Subcutaneous preadipocyte (primary cell): ENCODE measurements around the gene SCGB1C2. TPM values are rescaled to one million over a fixed set of nuclear protein-coding genes. Genes with fewer than 3 reads are reported as not detected.

Source experiments
- small RNA-seq: library from RNA; depleted of rRNA; stranded (forward); fragments of <200 nt; gene quantifications from one replicate; pipeline ENCODE3, GENCODE V24; 2012
- total RNA-seq: library from RNA; depleted of rRNA; stranded (reverse); fragments of >200 nt; gene quantifications from 2 replicates; pipeline ENCODE4 v1.2.3, GENCODE V29; 2012

Gene SCGB1C2
- not detected in 2 replicates for total RNA-seq

GRCh38 chr17:137166-137807 is at the start of gene SCGB1C2:
TSS of gene SCGB1C2 (plus strand) at chr17:137569. CDS start at chr17:137591, 22 bp downstream.

GRCh38 chr17:181245-182049 is 44.1 kb downstream of the SCGB1C2 start, which contains the start of gene DOC2B:
TSS of gene DOC2B (minus strand) at chr17:181650. CDS start at chr17:181479, 171 bp downstream.

Small RNA genes lying within 50 kb of the gene (small RNA-seq; reads per million reads assigned to genes)
- gene RF00026: not detected

Other genes starting within 250 kb of the SCGB1C2 start
- gene DOC2B, start 44.1 kb downstream of the SCGB1C2 start, total RNA-seq: not detected in 2 replicates
- gene RPH3AL, start 215.2 kb downstream of the SCGB1C2 start, total RNA-seq: 1.1 and 4.7 TPM in 2 replicates